HG03378 (cell line): ENCODE results near the gene PEA15.

Source experiments
- ATAC-seq: cut with Tn5 transposase; IDR thresholded peaks from one replicate; pipeline ENCODE4 v1.9.1; 2021; ENCODE audit warnings: mild to moderate bottlenecking, moderate library complexity; ENCODE audit not compliant: unreplicated experiment

PEA15 gene

GRCh38 chr1:160207771-160208556 is 2.8 kb downstream of the PEA15 start:
- ATAC-seq: no peak

GRCh38 chr1:160208557-160209320 is 3.6 kb downstream of the PEA15 start:
- ATAC-seq: no peak

GRCh38 chr1:160209321-160210046 is 4.3 kb downstream of the PEA15 start:
- ATAC-seq: no peak

GRCh38 chr1:160210561-160210960 is 5.4 kb downstream of the PEA15 start:
- ATAC-seq: no peak

- no peak for ATAC-seq
Observed at GRCh38 chr1:160211046-160211790, 6.0 kb downstream of the PEA15 start.

- ATAC-seq: no peak
Observed at GRCh38 chr1:160214481-160215140, 9.4 kb downstream of the PEA15 start.

- no peak for ATAC-seq
Observed at GRCh38 chr1:160216301-160216700, 11.1 kb downstream of the PEA15 start.

DNA sequence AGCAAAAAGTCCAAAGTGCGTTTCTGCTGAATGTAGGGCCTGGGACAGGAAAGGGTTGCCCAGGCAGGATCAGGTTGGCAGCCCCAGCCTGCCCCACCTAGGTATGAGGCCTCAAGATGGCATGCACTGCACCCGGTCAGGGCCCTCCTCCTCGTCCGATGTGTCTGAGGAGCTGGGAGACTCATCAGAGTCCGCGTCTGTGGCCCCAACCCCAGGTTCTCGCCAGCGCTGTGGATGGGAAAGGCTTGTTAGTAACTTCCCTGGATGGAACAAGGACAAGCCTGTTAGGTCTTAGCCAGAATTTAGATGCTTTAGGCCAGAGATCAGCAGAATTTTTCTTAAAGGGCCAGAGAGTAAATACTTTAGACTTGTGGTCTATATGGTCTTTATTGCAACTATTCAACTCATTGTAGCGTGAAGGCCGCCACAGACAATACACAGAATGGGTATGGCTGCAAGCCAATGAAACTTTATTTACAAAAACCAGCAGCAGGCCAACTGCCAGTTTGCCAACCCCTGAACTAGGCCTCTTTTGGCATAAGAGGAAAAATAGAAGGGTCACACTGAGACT is 12.4 kb downstream of the PEA15 start:
- ATAC-seq: no peak

DNA sequence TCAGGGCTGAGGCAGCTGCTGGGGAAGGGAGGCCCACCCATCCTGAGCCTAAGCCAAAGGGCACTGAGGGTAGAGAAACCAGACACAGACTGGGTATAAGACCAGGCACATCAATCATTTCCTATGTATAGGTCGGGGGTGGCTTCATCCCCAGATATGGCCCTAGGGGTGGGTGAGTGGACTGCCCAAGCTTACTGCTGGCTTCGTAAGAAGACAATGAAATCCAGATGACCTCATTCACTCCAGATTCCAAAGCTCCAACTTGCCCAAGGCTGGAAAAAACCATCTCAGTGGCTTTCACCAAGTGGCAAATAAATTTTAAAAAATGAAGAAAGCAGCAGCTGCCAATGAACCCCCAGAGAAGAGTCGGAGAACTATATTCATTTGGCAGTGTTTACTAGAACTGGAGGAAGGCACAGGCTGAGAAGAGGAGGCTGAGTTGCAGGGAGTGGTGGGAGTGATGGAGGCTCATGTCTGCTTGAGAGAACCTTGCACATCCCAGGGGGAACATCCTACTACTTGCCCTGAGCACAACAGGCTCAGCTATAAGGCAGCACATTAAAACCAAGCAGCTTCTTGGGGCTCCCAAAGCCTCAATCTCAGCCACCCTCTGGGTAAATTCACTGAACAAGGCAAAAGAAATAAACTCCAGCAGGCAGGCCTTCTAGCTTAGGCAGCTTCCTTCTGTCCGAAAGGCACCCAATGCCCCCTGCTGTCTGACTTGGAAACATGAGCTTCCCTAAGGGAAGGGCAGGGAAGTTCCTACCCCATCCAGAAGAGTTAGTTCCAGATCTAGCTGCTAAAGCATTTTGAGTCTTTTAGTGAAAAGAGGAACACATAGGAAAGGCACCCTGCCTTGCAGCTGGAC is 14.1 kb downstream of the PEA15 start:
- no peak for ATAC-seq

GRCh38 chr1:160220301-160220700 is 15.1 kb downstream of the PEA15 start:
- no peak for ATAC-seq

GRCh38 chr1:160221089-160221488 is 15.9 kb downstream of the PEA15 start:
- no peak for ATAC-seq

DNA sequence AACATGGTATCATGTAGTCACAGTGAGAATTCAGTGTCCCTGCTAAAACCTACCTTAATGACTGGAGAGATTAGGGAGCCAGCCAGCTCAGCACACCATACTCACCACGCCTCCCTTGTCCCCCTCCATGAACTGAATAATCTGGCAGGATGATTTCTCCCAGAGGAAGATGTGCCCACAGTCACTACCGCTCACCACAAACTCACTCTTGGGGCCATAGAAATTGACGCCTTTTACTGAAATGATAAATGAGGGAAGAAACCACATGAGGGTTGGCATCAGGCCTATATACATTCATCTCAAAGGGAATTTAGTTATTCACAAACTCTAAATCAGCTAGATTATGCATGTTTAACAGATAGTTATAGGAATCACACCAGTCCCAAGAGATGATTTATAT is 17.4 kb downstream of the PEA15 start:
- no peak for ATAC-seq

DNA sequence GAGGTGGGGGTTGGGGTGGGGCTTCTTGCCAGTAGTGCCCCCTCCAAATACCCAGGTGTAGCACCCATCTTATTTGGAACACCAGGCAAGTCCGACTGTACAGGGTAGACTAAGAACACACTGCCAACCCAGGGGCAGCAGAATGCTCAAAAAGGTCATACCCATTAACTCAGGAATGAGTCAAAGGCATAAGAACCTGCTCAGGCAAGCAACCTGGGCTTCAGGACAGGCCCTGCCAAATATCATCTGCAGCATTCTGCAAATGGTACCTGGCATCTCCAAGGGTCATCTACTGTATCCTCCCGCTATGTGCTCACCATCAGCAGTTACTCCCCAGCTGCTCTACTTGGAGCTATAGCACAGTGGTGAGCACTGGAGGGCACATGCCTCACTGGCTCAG is 19.4 kb downstream of the PEA15 start:
- ATAC-seq: no peak

DNA sequence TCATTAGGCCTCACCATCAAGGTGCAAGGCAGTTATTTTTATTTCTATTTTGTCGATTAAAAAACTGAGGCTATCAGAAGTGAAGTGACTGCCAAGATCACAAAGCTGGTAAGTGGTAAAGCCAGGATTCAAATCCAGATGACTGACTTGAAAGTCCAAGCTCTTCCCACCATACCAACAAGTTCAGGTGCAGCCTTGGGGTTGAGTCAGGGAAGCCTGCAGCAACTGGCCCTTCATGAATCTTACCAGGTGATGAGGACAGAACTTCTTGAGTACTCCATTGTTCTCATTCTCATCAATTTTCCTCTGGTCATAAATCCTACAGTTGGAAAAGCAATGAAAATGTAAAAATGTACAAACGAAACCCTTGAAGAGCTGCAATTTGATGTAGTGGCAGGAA is 20.2 kb downstream of the PEA15 start:
- ATAC-seq: no peak

GRCh38 chr1:160226623-160227022 is 21.4 kb downstream of the PEA15 start:
- ATAC-seq: peak; percentile 63

DNA sequence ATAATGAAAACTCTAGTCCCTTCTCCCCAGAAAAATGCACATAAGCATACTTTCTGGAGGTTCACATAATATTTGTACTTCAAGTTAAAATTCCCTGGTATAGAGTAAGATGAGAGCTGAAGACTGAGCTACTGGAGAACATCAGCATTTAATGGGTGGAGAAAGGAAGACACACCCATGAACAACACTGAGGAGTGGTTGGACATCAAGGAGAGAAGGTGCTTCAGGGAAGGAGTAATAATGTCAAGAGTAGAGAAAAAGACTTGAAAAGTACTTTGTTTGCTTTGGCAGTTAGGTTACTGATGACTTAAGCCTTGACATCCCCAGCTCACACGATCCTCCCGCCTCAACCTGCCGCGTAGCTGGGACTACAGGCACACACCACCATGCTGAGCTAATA is 21.9 kb downstream of the PEA15 start:
- ATAC-seq: no peak

DNA sequence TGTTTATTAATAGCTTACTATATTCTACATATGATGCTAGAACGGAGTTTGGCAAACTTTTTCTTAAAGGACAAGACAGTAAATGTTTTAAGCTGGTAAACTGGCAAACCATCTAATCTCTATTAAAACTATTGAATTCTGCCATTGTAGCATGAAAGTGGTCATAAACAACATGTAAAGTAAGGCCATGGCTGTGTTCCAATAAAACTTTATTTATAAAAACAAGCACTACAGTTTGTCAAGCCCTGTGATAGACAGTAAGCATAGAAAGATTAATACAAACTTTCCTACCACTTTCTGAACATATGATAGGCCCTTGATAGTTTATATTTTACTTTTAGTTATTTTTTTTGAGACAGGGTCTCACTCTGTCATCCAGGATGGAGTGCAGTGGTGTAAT is 22.4 kb downstream of the PEA15 start:
- ATAC-seq: no peak

GRCh38 chr1:160228431-160228830 is 23.2 kb downstream of the PEA15 start:
- no peak for ATAC-seq

GRCh38 chr1:160232911-160233310 is 27.7 kb downstream of the PEA15 start:
- ATAC-seq: no peak
